SKM-1 treated with dmso at 0.1 percent for 144 hours (cell line): Measurements from ENCODE around the gene ASPA.
"Not testable (repeated sequence)": the region's sequence is repeated elsewhere in the genome, so short reads cannot be mapped to it uniquely, and the experiment has no call there.

Source experiments
- DNase-seq: peaks from one replicate; lab custom pipeline; 2025; ENCODE audit not compliant: unreplicated experiment; lab: John Stamatoyannopoulos, UW

The ASPA gene

GRCh38 chr17:3475812-3476610 is at the start of gene ASPA:
ASPA (plus strand) TSS chr17:3475997; CDS start chr17:3476160, 163 bp downstream.
- no peak for DNase-seq

- DNase-seq, result not testable (repeated sequence)
These were observed 42.6 kb upstream of the ASPA start for GRCh38 chr17:3433215-3433614.

- DNase-seq, result no peak
These were observed 42.1 kb upstream of the ASPA start, which contains the start of gene OR1E2 for GRCh38 chr17:3433741-3434140. OR1E2 (minus strand) TSS chr17:3433841; CDS start chr17:3433841, 0 bp downstream.

GRCh38 chr17:3438368-3438767 is 37.4 kb upstream of the ASPA start:
- no peak for DNase-seq

- DNase-seq, result no peak
These were observed 35.3 kb upstream of the ASPA start for GRCh38 chr17:3440451-3440850.

- no peak for DNase-seq
These were observed 28.2 kb upstream of the ASPA start for GRCh38 chr17:3447625-3448024.

GRCh38 chr17:3448059-3448665 is 27.6 kb upstream of the ASPA start:
- no peak for DNase-seq

- not testable (repeated sequence) for DNase-seq
These were observed 9.4 kb upstream of the ASPA start for GRCh38 chr17:3466355-3466754.

GRCh38 chr17:3469529-3469928 is 6.3 kb upstream of the ASPA start:
- no peak for DNase-seq

GRCh38 chr17:3471599-3471998 is 4.2 kb upstream of the ASPA start, which contains the start of gene SPATA22:
SPATA22 (minus strand) TSS chr17:3471819; CDS start chr17:3469325, 2,494 bp downstream.
- DNase-seq, result no peak

- DNase-seq, result no peak
These were observed 3.7 kb upstream of the ASPA start for GRCh38 chr17:3472137-3472536.

- no peak for DNase-seq
These were observed 1.6 kb upstream of the ASPA start for GRCh38 chr17:3474212-3474611.

GRCh38 chr17:3475251-3475685 is 529 bp upstream of the ASPA start:
- DNase-seq, result no peak

GRCh38 chr17:3479988-3480387 is 4.2 kb downstream of the ASPA start:
- no peak for DNase-seq

GRCh38 chr17:3482852-3483251 is 7.1 kb downstream of the ASPA start:
- no peak for DNase-seq

GRCh38 chr17:3485481-3486068 is 9.8 kb downstream of the ASPA start:
- no peak for DNase-seq

- DNase-seq, result no peak
These were observed 21.3 kb downstream of the ASPA start for GRCh38 chr17:3497101-3497500.

GRCh38 chr17:3501344-3501743 is 25.5 kb downstream of the ASPA start:
- DNase-seq, result no peak

GRCh38 chr17:3502466-3502865 is 26.7 kb downstream of the ASPA start:
- no peak for DNase-seq

GRCh38 chr17:3503285-3503684 is 27.5 kb downstream of the ASPA start:
- DNase-seq, result no peak

GRCh38 chr17:3505008-3505407 is 29.2 kb downstream of the ASPA start:
- DNase-seq, result no peak

- DNase-seq, result no peak
These were observed 30.3 kb downstream of the ASPA start for GRCh38 chr17:3506054-3506453.
